IMR-90 (cell line): ENCODE measurements around the gene SNX15. TPM values are rescaled to one million over a fixed set of nuclear protein-coding genes. Genes with fewer than 3 reads are reported as not detected.

Experiments
- ATAC-seq: fragments of 200-7000 bp; cut with Tn5 transposase; 2 replicates; pipeline ENCODE4 v1.9.1; 2020; ENCODE audit warnings: low read depth, mild to moderate bottlenecking, moderate library complexity
- BruUV-seq: library from RNA; stranded (reverse); fragments of 400-500 nt; replicated peaks from 2 replicates; lab custom pipeline; 2021; lab: Mats Ljungman, UMichigan
- CTCF ChIA-PET: fragments of 300-600 bp; formaldehyde crosslinking; extraction: SDS; loops from one replicate; lab custom pipeline; 2021; ENCODE audit warnings: antibody characterized with exemption; lab: Yijun Ruan, JAX
- POLR2A ChIA-PET: fragments of 300-600 bp; sonication (Branson Sonifier 250); formaldehyde crosslinking; loops from one replicate; lab custom pipeline; 2022; ENCODE audit warnings: antibody characterized with exemption; ENCODE audit not compliant: unreplicated experiment; lab: Charles Lee
- DNase-seq: peaks from one replicate; pipeline ENCODE4 v3.0.0; 2013
- H2AFZ ChIP-seq: replicated peaks from 2 replicates; pipeline ENCODE3; 2013; ENCODE audit warnings: low read length, mild to moderate bottlenecking; ENCODE audit not compliant: poor library complexity
- H2AK5ac ChIP-seq: 2 replicates; pipeline ENCODE4 v1.6.1; 2013; ENCODE audit warnings: low read depth, low read length, inconsistent platforms
- H2AK9ac ChIP-seq: replicated peaks from 2 replicates; pipeline ENCODE3; 2013; ENCODE audit warnings: mild to moderate bottlenecking, low read depth, low read length, moderate library complexity; ENCODE audit not compliant: poor library complexity
- H2BK120ac ChIP-seq: 2 replicates; pipeline ENCODE4 v1.6.1; 2013; ENCODE audit warnings: low read depth, low read length, inconsistent platforms
- H2BK15ac ChIP-seq: 3 replicates; pipeline ENCODE4 v1.6.1; 2013; ENCODE audit warnings: low read depth, low read length, inconsistent platforms
- H2BK20ac ChIP-seq: 2 replicates; pipeline ENCODE4 v1.6.1; 2013; ENCODE audit warnings: low read depth, mild to moderate bottlenecking, inconsistent platforms, low read length, moderate library complexity
- H2BK5ac ChIP-seq: 2 replicates; pipeline ENCODE4 v1.6.1; 2013; ENCODE audit warnings: mild to moderate bottlenecking, low read depth, low read length, inconsistent platforms; ENCODE audit not compliant: poor library complexity, severe bottlenecking
- H3K14ac ChIP-seq: replicated peaks from 2 replicates; pipeline ENCODE4 v1.6.1; 2013; ENCODE audit warnings: low read depth, low read length, inconsistent platforms
- H3K18ac ChIP-seq: 2 replicates; pipeline ENCODE4 v1.6.1; 2013; ENCODE audit warnings: low read depth, low read length, control low read depth
- H3K23ac ChIP-seq: 2 replicates; pipeline ENCODE4 v1.6.1; 2013; ENCODE audit warnings: low read depth, low read length, inconsistent platforms
- H3K27ac ChIP-seq: 2 replicates; pipeline ENCODE4 v1.5.1; 2013; ENCODE audit warnings: mild to moderate bottlenecking, control low read depth, low read length; ENCODE audit not compliant: insufficient read depth
- H3K27me3 ChIP-seq: 2 replicates; pipeline ENCODE4 v1.6.1; 2013; ENCODE audit warnings: low read length; ENCODE audit not compliant: control insufficient read depth, insufficient read depth
- H3K36me3 ChIP-seq: 2 replicates; pipeline ENCODE4 v1.6.1; 2013; ENCODE audit warnings: low read length, mixed read lengths; ENCODE audit not compliant: control insufficient read depth, insufficient read depth
- H3K4ac ChIP-seq: 2 replicates; pipeline ENCODE4 v1.6.1; 2013; ENCODE audit warnings: low read depth, low read length, inconsistent platforms
- H3K4me1 ChIP-seq: 2 replicates; pipeline ENCODE4 v1.6.1; 2013; ENCODE audit warnings: low read length, mixed read lengths; ENCODE audit not compliant: control insufficient read depth, insufficient read depth
- H3K4me2 ChIP-seq: 2 replicates; pipeline ENCODE4 v1.6.1; 2013; ENCODE audit warnings: low read depth, mild to moderate bottlenecking, control low read depth, low read length, moderate library complexity
- H3K4me3 ChIP-seq: 2 replicates; pipeline ENCODE4 v1.5.1; 2013; ENCODE audit warnings: low read depth, mild to moderate bottlenecking, control low read depth, low read length, moderate library complexity; ENCODE audit not compliant: insufficient read depth
- H3K56ac ChIP-seq: 2 replicates; pipeline ENCODE4 v1.6.1; 2013; ENCODE audit warnings: low read length, inconsistent platforms; ENCODE audit not compliant: insufficient read depth; ENCODE audit errors: extremely low read depth
- H3K79me1 ChIP-seq, 2 experiments: 2 replicates each; pipeline ENCODE4 v1.6.1; 2013; ENCODE audit warnings: low read length in 2 of 2, inconsistent platforms in 1 of 2, low read depth in 1 of 2
- H3K9ac ChIP-seq: 2 replicates; pipeline ENCODE4 v1.6.1; 2013; ENCODE audit warnings: low read depth, low read length, control low read depth
- H3K9me1 ChIP-seq: 2 replicates; pipeline ENCODE4 v1.6.1; 2013; ENCODE audit warnings: low read length, inconsistent platforms; ENCODE audit not compliant: insufficient read depth
- H3K9me3 ChIP-seq: 2 replicates; pipeline ENCODE4 v1.6.1; 2013; ENCODE audit warnings: low read length; ENCODE audit not compliant: control insufficient read depth, insufficient read depth
- H4K20me1 ChIP-seq: 2 replicates; pipeline ENCODE4 v1.6.1; 2013; ENCODE audit warnings: low read length, inconsistent platforms; ENCODE audit not compliant: insufficient read depth
- H4K5ac ChIP-seq: 2 replicates; pipeline ENCODE4 v1.6.1; 2013; ENCODE audit warnings: mild to moderate bottlenecking, low read depth, low read length, control low read depth
- H4K8ac ChIP-seq, 2 experiments: 2 replicates each; pipeline ENCODE4 v1.6.1; 2013; ENCODE audit warnings: low read depth in 2 of 2, low read length in 2 of 2, control low read depth in 1 of 2, inconsistent platforms in 1 of 2
- H4K91ac ChIP-seq: 2 replicates; pipeline ENCODE4 v1.6.1; 2013; ENCODE audit warnings: low read depth, low read length, inconsistent platforms; ENCODE audit not compliant: insufficient read depth
- BHLHE40 ChIP-seq: fragments of 150-350 bp; IDR thresholded peaks from 2 replicates; pipeline ENCODE4 v1.6.1; 2016; ENCODE audit warnings: mild to moderate bottlenecking, low read depth, low read length
- CEBPB ChIP-seq: IDR thresholded peaks from 2 replicates; pipeline ENCODE4 v1.6.1; 2012; ENCODE audit warnings: low read depth, low read length, improper control_type of control experiment
- CTCF ChIP-seq: conservative IDR thresholded peaks from 2 replicates; pipeline ENCODE4 v1.5.1; 2012; ENCODE audit warnings: mild to moderate bottlenecking, low read depth, low read length, improper control_type of control experiment
- FOS ChIP-seq: fragments of 150-350 bp; IDR thresholded peaks from 2 replicates; pipeline ENCODE4 v1.6.1; 2016; ENCODE audit warnings: low read depth, low read length
- MAFK ChIP-seq: IDR thresholded peaks from 2 replicates; pipeline ENCODE4 v1.6.1; 2012; ENCODE audit warnings: low read depth, low read length, improper control_type of control experiment
- MAZ ChIP-seq: IDR thresholded peaks from 2 replicates; pipeline ENCODE4 v1.6.1; 2012; ENCODE audit warnings: low read depth, mild to moderate bottlenecking, low read length, improper control_type of control experiment, moderate library complexity, borderline replicate concordance
- MXI1 ChIP-seq: IDR thresholded peaks from 2 replicates; pipeline ENCODE4 v1.6.1; 2012; ENCODE audit warnings: low read depth, mild to moderate bottlenecking, low read length, moderate library complexity, borderline replicate concordance
- NFE2L2 ChIP-seq: fragments of 150-350 bp; IDR thresholded peaks from 2 replicates; pipeline ENCODE4 v1.6.1; 2016; ENCODE audit warnings: low read depth, mild to moderate bottlenecking, low read length
- POLR2A ChIP-seq: IDR thresholded peaks from 2 replicates; pipeline ENCODE4 v1.6.1; 2012; ENCODE audit warnings: mild to moderate bottlenecking, low read depth, low read length
- RAD21 ChIP-seq: IDR thresholded peaks from 2 replicates; pipeline ENCODE4 v1.6.1; 2012; ENCODE audit warnings: low read length, improper control_type of control experiment
- RCOR1 ChIP-seq: IDR thresholded peaks from 2 replicates; pipeline ENCODE4 v1.6.1; 2012; ENCODE audit warnings: mild to moderate bottlenecking, low read length, improper control_type of control experiment; ENCODE audit not compliant: insufficient replicate concordance
- SMC3 ChIP-seq: fragments of 150-350 bp; IDR thresholded peaks from 2 replicates; pipeline ENCODE4 v1.6.1; 2016; ENCODE audit warnings: low read depth, mild to moderate bottlenecking, antibody characterized with exemption, low read length, moderate library complexity
- WGBS, 2 experiments: methylation state at CpG; one replicate each; pipeline versions ENCODE4 v1.1.5 to v1.1.7; 2013; ENCODE audit warnings: missing lambda C conversion rate in 2 of 2; ENCODE audit not compliant: insufficient read length in 1 of 2; ENCODE audit errors: extremely low coverage in 2 of 2; 5-methylcytosine and 5-hydroxymethylcytosine counted together
- dilution Hi-C: fragments of 300-500 bp; cut with HindIII; formaldehyde crosslinking; loops from one replicate; pipeline ENCODE4 v1.14.3; 2018; ENCODE audit warnings: low sequenced_read_pairs; ENCODE audit not compliant: unreplicated experiment
- in situ Hi-C: fragments of 300-500 bp; cut with MboI; formaldehyde crosslinking; loops from 3 replicates; pipeline ENCODE4 v1.14.3; 2019; ENCODE audit warnings: low sequenced_read_pairs, inconsistent platforms, mixed read lengths
- intact Hi-C: fragments of 100-400 bp; cut with micrococcal nuclease; formaldehyde crosslinking; loops from 2 replicates; pipeline ENCODE4 v1.10.0; 2022
- polyA plus RNA-seq, 3 experiments: library from polyadenylated mRNA; depleted of rRNA; stranded (reverse); fragments of >200 nt; gene quantifications; 2 replicates each; pipeline ENCODE4 v1.2.3, GENCODE V29; 2012; ENCODE audit warnings: low replicate concordance in 1 of 3
- total RNA-seq: library from RNA; depleted of rRNA; stranded (reverse); fragments of >200 nt; gene quantifications from 2 replicates; pipeline ENCODE4 v1.2.3, GENCODE V29; 2012
- TF ChIP-seq, protein P1 (sequence below): fragments of 150-350 bp; IDR thresholded peaks from 2 replicates; pipeline ENCODE4 v1.6.1; 2016; ENCODE audit warnings: low read depth, mild to moderate bottlenecking, low read length, moderate library complexity, borderline replicate concordance
- TF ChIP-seq, protein P2 (sequence below): fragments of 150-350 bp; IDR thresholded peaks from 2 replicates; pipeline ENCODE4 v1.6.1; 2017; ENCODE audit warnings: mild to moderate bottlenecking, antibody characterized with exemption, low read length, low read depth

SNX15 gene
- total and polyA plus RNA-seq, 2 of the 4 experiments (the other 2 are of a cell fraction), result 9.0 to 16.3 TPM

DNA sequence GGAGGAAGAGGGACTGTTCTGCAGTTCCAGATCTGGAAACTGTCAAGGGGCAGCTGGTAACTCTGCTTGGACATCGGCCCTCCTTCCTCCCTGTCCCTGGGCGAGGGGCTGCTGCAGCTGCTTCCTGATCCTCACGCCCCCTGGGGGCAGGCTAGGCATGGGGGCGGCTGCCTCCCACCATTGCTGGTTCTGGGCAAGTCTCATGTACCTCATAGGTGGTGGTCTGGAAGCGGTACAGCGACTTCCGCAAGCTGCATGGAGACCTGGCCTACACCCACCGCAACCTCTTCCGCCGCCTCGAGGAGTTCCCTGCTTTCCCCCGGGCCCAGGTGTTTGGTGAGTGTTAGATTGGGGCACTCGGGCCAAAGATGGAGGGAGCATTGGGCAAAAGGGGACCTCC, 5.0 kb downstream of the SNX15 start:
- Histone ChIP-seq H3K9me3 (no peaks in the 10 kb centered on the region), H2AK9ac (no peak overlapping the region), H2BK5ac (no peak overlapping the region), H3K4ac (no peak overlapping the region), H3K36me3 (peaks cover 18% of the 10 kb centered on the region; the same call in 1 of the 2 replicates), H3K18ac (no peak overlapping the region), H4K91ac (no peak overlapping the region), H3K4me2 (no peak overlapping the region), H2BK120ac (no peak overlapping the region), H2AK5ac (no peak overlapping the region), H3K9me1 (no peaks in the 10 kb centered on the region), H3K27me3 (no peaks in the 10 kb centered on the region), H3K4me3 (no peak overlapping the region), H4K5ac (no peak overlapping the region), H3K79me1 (peaks cover 0 to 10% of the 10 kb centered on the region in 2 experiments; a peak in 2 of 4 replicates), H3K23ac (no peak overlapping the region), H4K20me1 (no peaks in the 10 kb centered on the region), H4K8ac (no peak overlapping the region), H3K56ac (no peak overlapping the region), H3K4me1 (peaks cover 2% of the 10 kb centered on the region; the same call in 1 of the 2 replicates), H3K14ac (no peak overlapping the region), H2AFZ (no peak overlapping the region), H2BK15ac (no peak overlapping the region), H2BK20ac (no peak overlapping the region), H3K27ac (no peak overlapping the region), H3K9ac (no peak overlapping the region)
- intact Hi-C loops (no loop called here), dilution Hi-C loops (no loop called here), in situ Hi-C loops (no loop called here)
- no peak for DNase-seq
- 70% methylated on average over 2 of the region's 13 CpGs; no CpG with 5 or more reads in 1 of the 2 experiments for WGBS, 2 experiments
- ChIA-PET CTCF (no interaction called here), POLR2A (no interaction called here)
- no peak for ATAC-seq
- no peak for TF ChIP-seq NFE2L2
- TF ChIP-seq MAZ, result no peak
- TF ChIP-seq MXI1, result no peak
- TF ChIP-seq RCOR1, result no peak
- TF ChIP-seq, protein P1, sequence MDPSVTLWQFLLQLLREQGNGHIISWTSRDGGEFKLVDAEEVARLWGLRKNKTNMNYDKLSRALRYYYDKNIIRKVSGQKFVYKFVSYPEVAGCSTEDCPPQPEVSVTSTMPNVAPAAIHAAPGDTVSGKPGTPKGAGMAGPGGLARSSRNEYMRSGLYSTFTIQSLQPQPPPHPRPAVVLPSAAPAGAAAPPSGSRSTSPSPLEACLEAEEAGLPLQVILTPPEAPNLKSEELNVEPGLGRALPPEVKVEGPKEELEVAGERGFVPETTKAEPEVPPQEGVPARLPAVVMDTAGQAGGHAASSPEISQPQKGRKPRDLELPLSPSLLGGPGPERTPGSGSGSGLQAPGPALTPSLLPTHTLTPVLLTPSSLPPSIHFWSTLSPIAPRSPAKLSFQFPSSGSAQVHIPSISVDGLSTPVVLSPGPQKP, result no peak
- no peak for TF ChIP-seq CTCF
- TF ChIP-seq, protein P2, sequence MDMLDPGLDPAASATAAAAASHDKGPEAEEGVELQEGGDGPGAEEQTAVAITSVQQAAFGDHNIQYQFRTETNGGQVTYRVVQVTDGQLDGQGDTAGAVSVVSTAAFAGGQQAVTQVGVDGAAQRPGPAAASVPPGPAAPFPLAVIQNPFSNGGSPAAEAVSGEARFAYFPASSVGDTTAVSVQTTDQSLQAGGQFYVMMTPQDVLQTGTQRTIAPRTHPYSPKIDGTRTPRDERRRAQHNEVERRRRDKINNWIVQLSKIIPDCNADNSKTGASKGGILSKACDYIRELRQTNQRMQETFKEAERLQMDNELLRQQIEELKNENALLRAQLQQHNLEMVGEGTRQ, result no peak
- no peak for TF ChIP-seq MAFK
- TF ChIP-seq BHLHE40, result no peak
- no peak for TF ChIP-seq RAD21
- TF ChIP-seq FOS, result no peak
- TF ChIP-seq POLR2A, result no peak
- TF ChIP-seq SMC3, result no peak
- TF ChIP-seq CEBPB, result no peak
- BruUV-seq, result no TSS peak
